HG02973 (cell line): Measurements from ENCODE around the gene PACSIN2.

Experiments
- ATAC-seq: cut with Tn5 transposase; IDR thresholded peaks from one replicate; pipeline ENCODE4 v1.9.1; 2021; ENCODE audit warnings: moderate library complexity; ENCODE audit not compliant: unreplicated experiment

PACSIN2 gene

GRCh38 chr22:42885446-42885845 is 129.5 kb downstream of the PACSIN2 start:
- ATAC-seq = no peak

- no peak for ATAC-seq
These were observed 130.2 kb downstream of the PACSIN2 start for GRCh38 chr22:42884616-42885375.

- no peak for ATAC-seq
These were observed 131.0 kb downstream of the PACSIN2 start for GRCh38 chr22:42883970-42884369.

GRCh38 chr22:42883121-42883520 is 131.8 kb downstream of the PACSIN2 start:
- ATAC-seq = no peak

- no peak for ATAC-seq
These were observed 132.8 kb downstream of the PACSIN2 start for GRCh38 chr22:42881982-42882656.

- no peak for ATAC-seq
These were observed 133.7 kb downstream of the PACSIN2 start for GRCh38 chr22:42881298-42881697.

- no peak for ATAC-seq
These were observed 134.1 kb downstream of the PACSIN2 start for GRCh38 chr22:42880815-42881214.

- ATAC-seq = no peak
These were observed 135.5 kb downstream of the PACSIN2 start for GRCh38 chr22:42879371-42880021.

- no peak for ATAC-seq
These were observed 136.2 kb downstream of the PACSIN2 start for GRCh38 chr22:42878561-42879305.

- no peak for ATAC-seq
These were observed 137.2 kb downstream of the PACSIN2 start for GRCh38 chr22:42877597-42878340.

- ATAC-seq = no peak
These were observed 137.8 kb downstream of the PACSIN2 start for GRCh38 chr22:42877158-42877557.

GRCh38 chr22:42876041-42876440 is 138.9 kb downstream of the PACSIN2 start:
- ATAC-seq = no peak

GRCh38 chr22:42874010-42874409 is 140.9 kb downstream of the PACSIN2 start:
- ATAC-seq = no peak

GRCh38 chr22:42873356-42873755 is 141.6 kb downstream of the PACSIN2 start:
- no peak for ATAC-seq

- ATAC-seq = no peak
These were observed 142.1 kb downstream of the PACSIN2 start for GRCh38 chr22:42872821-42873220.

GRCh38 chr22:42871146-42872050 is 143.6 kb downstream of the PACSIN2 start:
- ATAC-seq = no peak

- no peak for ATAC-seq
These were observed 145.0 kb downstream of the PACSIN2 start for GRCh38 chr22:42869888-42870480.

- no peak for ATAC-seq
These were observed 145.5 kb downstream of the PACSIN2 start for GRCh38 chr22:42869463-42869862.

- ATAC-seq = no peak
These were observed 146.1 kb downstream of the PACSIN2 start for GRCh38 chr22:42868751-42869251.
